HepG2 (cell line): ENCODE data around the gene SGPP1. TPM values are rescaled to one million over a fixed set of nuclear protein-coding genes. Genes with fewer than 3 reads are reported as not detected.
A peak's percentile ranks its signal among the peaks of the same experiment; 100 is the strongest.

Experiments
- ARHGAP35 ChIP-seq: sonication (generic); formaldehyde crosslinking; IDR thresholded peaks from 2 replicates; pipeline ENCODE4 v1.9.0; 2022; ENCODE audit warnings: mild to moderate bottlenecking, inconsistent platforms, moderate library complexity, missing genetic modification reagents, borderline replicate concordance
- ASH2L ChIP-seq: fragments of 300-600, 200-600 bp; sonication (generic); IDR thresholded peaks from 2 replicates; pipeline ENCODE4 v1.7.0; 2017; ENCODE audit warnings: low read depth, mild to moderate bottlenecking, moderate library complexity, mixed read lengths, low read length; ENCODE audit not compliant: insufficient read length
- ATF1 ChIP-seq: IDR thresholded peaks from 2 replicates; pipeline ENCODE4 v1.6.1; 2016; ENCODE audit warnings: mild to moderate bottlenecking, control low read depth
- CBX5 ChIP-seq: sonication (generic); formaldehyde crosslinking; IDR thresholded peaks from 2 replicates; pipeline ENCODE4 v1.4.0; 2020; ENCODE audit warnings: missing genetic modification reagents, borderline replicate concordance
- CENPT ChIP-seq: sonication (generic); formaldehyde crosslinking; IDR thresholded peaks from 2 replicates; pipeline ENCODE4 v1.8.0; 2022; ENCODE audit warnings: low read depth, mild to moderate bottlenecking, moderate library complexity, missing genetic modification reagents
- GTF3A ChIP-seq: sonication (generic); formaldehyde crosslinking; conservative IDR thresholded peaks from 2 replicates; pipeline ENCODE4 v1.4.0; 2020; ENCODE audit warnings: mild to moderate bottlenecking, missing genetic modification reagents
- HOXA3 ChIP-seq: sonication (generic); formaldehyde crosslinking; IDR thresholded peaks from 2 replicates; pipeline ENCODE4 v1.5.0; 2020; ENCODE audit warnings: missing genetic modification reagents
- KDM5B ChIP-seq: sonication (generic); formaldehyde crosslinking; IDR thresholded peaks from 2 replicates; pipeline ENCODE4 v1.4.0; 2020; ENCODE audit warnings: missing genetic modification reagents, mild to moderate bottlenecking, borderline replicate concordance
- NFE2L1 ChIP-seq: sonication (generic); formaldehyde crosslinking; IDR thresholded peaks from 2 replicates; pipeline ENCODE4 v1.4.0; 2020; ENCODE audit warnings: missing genetic modification reagents, mild to moderate bottlenecking, borderline replicate concordance
- NPAS2 ChIP-seq: sonication (generic); formaldehyde crosslinking; IDR thresholded peaks from 2 replicates; pipeline ENCODE4 v1.8.0; 2022; ENCODE audit warnings: mild to moderate bottlenecking, missing genetic modification reagents, borderline replicate concordance
- NR2C2 ChIP-seq: sonication (generic); formaldehyde crosslinking; IDR thresholded peaks from 2 replicates; pipeline ENCODE4 v1.4.0; 2020; ENCODE audit warnings: missing genetic modification reagents, mild to moderate bottlenecking, moderate library complexity, borderline replicate concordance
- NR2F6 ChIP-seq, 2 experiments: IDR thresholded peaks; 2 replicates each; pipeline ENCODE4 v1.6.1; 2016; ENCODE audit warnings: antibody characterized with exemption in 1 of 2, mild to moderate bottlenecking in 1 of 2
- TAF15 ChIP-seq: fragments of 200-400 bp; formaldehyde crosslinking; IDR thresholded peaks from one replicate; pipeline ENCODE4 v1.6.1; 2018; ENCODE audit warnings: mild to moderate bottlenecking, low read depth, low read length; ENCODE audit not compliant: poor library complexity, severe bottlenecking
- ZFP37 ChIP-seq: sonication (generic); formaldehyde crosslinking; IDR thresholded peaks from 2 replicates; pipeline ENCODE4 v1.4.0; 2020; ENCODE audit warnings: missing genetic modification reagents, borderline replicate concordance
- ZNF124 ChIP-seq: sonication (generic); formaldehyde crosslinking; IDR thresholded peaks from 2 replicates; pipeline ENCODE4 v1.4.0; 2020; ENCODE audit warnings: missing genetic modification reagents
- ZNF234 ChIP-seq: sonication (generic); formaldehyde crosslinking; conservative IDR thresholded peaks from 2 replicates; pipeline ENCODE4 v1.5.1; 2020; ENCODE audit warnings: mild to moderate bottlenecking, missing genetic modification reagents
- ZNF782 ChIP-seq: sonication (generic); formaldehyde crosslinking; IDR thresholded peaks from 2 replicates; pipeline ENCODE4 v1.4.0; 2020; ENCODE audit warnings: missing genetic modification reagents, mild to moderate bottlenecking, borderline replicate concordance
- ZSCAN20 ChIP-seq: sonication (generic); formaldehyde crosslinking; IDR thresholded peaks from 2 replicates; pipeline ENCODE4 v1.4.0; 2020; ENCODE audit warnings: missing genetic modification reagents, mild to moderate bottlenecking, borderline replicate concordance
- polyA plus RNA-seq, 8 experiments: library from polyadenylated mRNA; depleted of rRNA in 3 of 8; stranded (reverse) in 7 of 8; unstranded in 1 of 8; fragments of >200 nt; fragmentation: Illumina TruSeq in 4 of 8; extraction: Trizol in 4 of 8; gene quantifications; 2 replicates each; pipeline versions ENCODE4 v1.2.1 to v1.2.3, GENCODE V29; 2011 to 2016; ENCODE audit warnings: low read depth in 4 of 8, missing spikeins in 1 of 8, mixed read lengths in 1 of 8; ENCODE audit not compliant: insufficient read depth in 1 of 8
- total RNA-seq, 5 experiments: library from RNA; depleted of rRNA; stranded (reverse); fragments of >200 nt; fragmentation: Illumina TruSeq; extraction: Trizol; gene quantifications; 2 replicates each; pipeline ENCODE4 v1.2.3, GENCODE V29; 2016; ENCODE audit warnings: low read depth in 1 of 5
- TF ChIP-seq, protein P1 (sequence below): sonication (generic); formaldehyde crosslinking; IDR thresholded peaks from 2 replicates; pipeline ENCODE4 v1.4.0; 2020; ENCODE audit warnings: missing genetic modification reagents
- TF ChIP-seq, protein P2 (sequence below): sonication (generic); formaldehyde crosslinking; IDR thresholded peaks from 2 replicates; pipeline ENCODE4 v1.4.0; 2020; ENCODE audit warnings: mild to moderate bottlenecking, missing genetic modification reagents
- TF ChIP-seq, protein P3 (sequence below): sonication (generic); formaldehyde crosslinking; IDR thresholded peaks from 2 replicates; pipeline ENCODE4 v1.5.1; 2020; ENCODE audit warnings: missing genetic modification reagents, mild to moderate bottlenecking, borderline replicate concordance
- TF ChIP-seq, protein P4 (sequence below), 2 experiments: sonication (generic) in 1 of 2; formaldehyde crosslinking in 1 of 2; IDR thresholded peaks; 2 replicates each; pipeline versions ENCODE4 v1.5.1 to v1.6.1; 2011 to 2020; ENCODE audit warnings: borderline replicate concordance in 1 of 2, low read depth in 1 of 2, low read length in 1 of 2, mild to moderate bottlenecking in 1 of 2, missing genetic modification reagents in 1 of 2, moderate library complexity in 1 of 2

Gene SGPP1
- total and polyA plus RNA-seq, 2 of the 13 experiments (the other 11 are each of a cell fraction or from before 2014, with no cell fraction given): 6.4 to 6.8 TPM

DNA sequence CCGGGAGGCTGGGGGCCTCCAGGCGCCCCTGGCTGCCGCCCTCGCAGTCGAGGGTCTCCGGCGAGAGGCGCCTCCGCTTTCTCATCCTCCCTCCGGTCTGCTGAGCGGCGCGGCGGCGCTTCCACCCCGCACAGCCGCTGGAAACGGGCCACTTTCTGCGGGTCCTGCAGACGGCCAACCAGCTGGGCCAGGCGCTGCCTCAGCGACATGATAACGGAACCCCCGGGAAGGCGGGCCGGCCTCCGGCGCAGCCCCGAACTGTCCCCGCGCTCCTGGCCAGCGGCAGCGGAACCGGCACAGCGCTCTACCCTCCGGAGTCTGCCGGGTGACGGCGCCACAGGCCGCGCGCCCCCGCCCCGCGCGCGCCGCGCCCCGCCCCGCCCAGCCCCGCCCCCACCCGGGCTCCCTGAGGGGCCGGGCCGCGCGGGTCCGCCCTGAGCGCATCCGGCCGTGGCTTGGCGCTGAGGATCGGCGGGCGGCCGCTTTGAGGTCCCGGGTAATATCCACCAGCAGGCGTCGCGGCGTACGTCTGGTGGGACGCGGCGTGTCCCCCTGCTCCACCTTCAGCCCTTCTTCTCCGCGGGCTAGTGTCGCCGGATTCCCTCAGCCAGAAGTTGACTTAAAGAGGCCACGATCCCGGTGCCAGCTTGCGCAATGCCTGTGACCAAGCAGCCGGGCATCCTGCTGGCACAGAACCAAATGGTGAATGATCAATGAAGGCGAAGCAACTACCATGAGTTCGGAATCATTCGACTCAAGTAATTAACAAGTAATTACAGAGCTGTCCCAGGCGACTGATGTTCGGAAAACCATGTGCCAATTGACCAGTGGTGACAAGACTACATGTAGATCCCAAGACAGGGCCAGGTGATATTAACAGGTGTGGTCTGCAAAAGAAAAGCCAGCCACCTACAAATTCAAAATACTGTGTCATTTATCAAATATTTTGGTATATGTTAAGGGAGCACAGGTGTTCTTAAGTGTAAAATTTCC lies at the start of gene SGPP1 (continued):
- peak; percentile 42; the same call in 1 of the 2 replicates for TF ChIP-seq KDM5B (CRISPR knock-in tag)
- no peak for TF ChIP-seq CENPT
- TF ChIP-seq, protein P1, sequence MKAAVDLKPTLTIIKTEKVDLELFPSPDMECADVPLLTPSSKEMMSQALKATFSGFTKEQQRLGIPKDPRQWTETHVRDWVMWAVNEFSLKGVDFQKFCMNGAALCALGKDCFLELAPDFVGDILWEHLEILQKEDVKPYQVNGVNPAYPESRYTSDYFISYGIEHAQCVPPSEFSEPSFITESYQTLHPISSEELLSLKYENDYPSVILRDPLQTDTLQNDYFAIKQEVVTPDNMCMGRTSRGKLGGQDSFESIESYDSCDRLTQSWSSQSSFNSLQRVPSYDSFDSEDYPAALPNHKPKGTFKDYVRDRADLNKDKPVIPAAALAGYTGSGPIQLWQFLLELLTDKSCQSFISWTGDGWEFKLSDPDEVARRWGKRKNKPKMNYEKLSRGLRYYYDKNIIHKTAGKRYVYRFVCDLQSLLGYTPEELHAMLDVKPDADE (CRISPR knock-in tag): peak; percentile 73; the same call in 1 of the 2 replicates
- no peak for TF ChIP-seq NR2C2 (CRISPR knock-in tag)
- TF ChIP-seq HOXA3 (CRISPR knock-in tag): peak; percentile 77
- no peak for TF ChIP-seq ZNF782 (CRISPR knock-in tag)
- peak; percentile 60; the same call in 1 of the 2 replicates for TF ChIP-seq ZNF234
- TF ChIP-seq NFE2L1 (CRISPR knock-in tag): no peak
- peak; percentile 59; the same call in 1 of the 2 replicates for TF ChIP-seq ZFP37 (CRISPR knock-in tag)
- no peak for TF ChIP-seq ZNF124
- TF ChIP-seq ATF1: no peak
- peak; percentile 47; the same call in 1 of the 2 replicates for TF ChIP-seq ZSCAN20 (CRISPR knock-in tag)
- no peak for TF ChIP-seq GTF3A (CRISPR knock-in tag)
- TF ChIP-seq, protein P2, sequence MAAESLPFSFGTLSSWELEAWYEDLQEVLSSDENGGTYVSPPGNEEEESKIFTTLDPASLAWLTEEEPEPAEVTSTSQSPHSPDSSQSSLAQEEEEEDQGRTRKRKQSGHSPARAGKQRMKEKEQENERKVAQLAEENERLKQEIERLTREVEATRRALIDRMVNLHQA (CRISPR knock-in tag): no peak
- TF ChIP-seq ASH2L: peak; percentile 43
- no peak for TF ChIP-seq NR2F6 (IDR thresholded peaks at IDR 0.05)
- no peak for TF ChIP-seq NR2F6 (CRISPR knock-in tag; IDR thresholded peaks at IDR 0.05)
- TF ChIP-seq, protein P3, sequence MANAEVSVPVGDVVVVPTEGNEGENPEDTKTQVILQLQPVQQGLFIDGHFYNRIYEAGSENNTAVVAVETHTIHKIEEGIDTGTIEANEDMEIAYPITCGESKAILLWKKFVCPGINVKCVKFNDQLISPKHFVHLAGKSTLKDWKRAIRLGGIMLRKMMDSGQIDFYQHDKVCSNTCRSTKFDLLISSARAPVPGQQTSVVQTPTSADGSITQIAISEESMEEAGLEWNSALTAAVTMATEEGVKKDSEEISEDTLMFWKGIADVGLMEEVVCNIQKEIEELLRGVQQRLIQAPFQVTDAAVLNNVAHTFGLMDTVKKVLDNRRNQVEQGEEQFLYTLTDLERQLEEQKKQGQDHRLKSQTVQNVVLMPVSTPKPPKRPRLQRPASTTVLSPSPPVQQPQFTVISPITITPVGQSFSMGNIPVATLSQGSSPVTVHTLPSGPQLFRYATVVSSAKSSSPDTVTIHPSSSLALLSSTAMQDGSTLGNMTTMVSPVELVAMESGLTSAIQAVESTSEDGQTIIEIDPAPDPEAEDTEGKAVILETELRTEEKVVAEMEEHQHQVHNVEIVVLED (CRISPR knock-in tag): peak; percentile 59; the same call in 1 of the 2 replicates
- TF ChIP-seq, protein P4, sequence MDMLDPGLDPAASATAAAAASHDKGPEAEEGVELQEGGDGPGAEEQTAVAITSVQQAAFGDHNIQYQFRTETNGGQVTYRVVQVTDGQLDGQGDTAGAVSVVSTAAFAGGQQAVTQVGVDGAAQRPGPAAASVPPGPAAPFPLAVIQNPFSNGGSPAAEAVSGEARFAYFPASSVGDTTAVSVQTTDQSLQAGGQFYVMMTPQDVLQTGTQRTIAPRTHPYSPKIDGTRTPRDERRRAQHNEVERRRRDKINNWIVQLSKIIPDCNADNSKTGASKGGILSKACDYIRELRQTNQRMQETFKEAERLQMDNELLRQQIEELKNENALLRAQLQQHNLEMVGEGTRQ (IDR thresholded peaks at IDR 0.05; ENCODE audit: low read depth, low read length): no peak
- TF ChIP-seq, protein P4 (CRISPR knock-in tag; IDR thresholded peaks at IDR 0.05; ENCODE audit: borderline replicate concordance): no peak
- TF ChIP-seq TAF15: no peak
- TF ChIP-seq CBX5: peak; percentile 45; the same call in 1 of the 2 replicates
- TF ChIP-seq NPAS2 (CRISPR knock-in tag): no peak
- TF ChIP-seq ARHGAP35 (CRISPR knock-in tag): no peak
